ENCODE data around the gene MTHFD2L.

Gene MTHFD2L

DNA sequence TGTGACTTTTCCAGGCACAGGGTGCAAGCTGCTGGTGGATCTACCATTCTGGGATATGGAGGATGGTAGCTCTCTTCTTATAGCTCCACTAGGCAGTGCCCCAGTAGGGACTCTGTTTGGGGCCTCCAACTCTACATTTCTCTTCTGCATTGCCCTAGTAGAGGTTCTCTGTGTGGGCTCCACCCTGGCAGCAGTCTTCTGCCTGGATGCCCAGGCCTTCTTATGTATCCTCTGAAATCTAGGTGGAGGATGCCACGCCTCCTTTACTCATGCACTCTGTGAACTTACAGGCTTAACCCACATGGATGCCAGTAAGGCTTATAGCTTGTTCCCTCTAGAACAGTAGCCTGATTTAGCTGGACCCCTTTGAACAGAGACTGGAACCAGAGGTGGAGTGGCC is 186.1 kb downstream of the MTHFD2L start:
- no peak for DNase-seq

Data from fibroblast of skin of right biceps (primary cell).